Measurements from ENCODE around the gene HTRA1. TPM values are rescaled to one million over a fixed set of nuclear protein-coding genes. Genes with fewer than 3 reads are reported as not detected.

Gene HTRA1
- total and polyA plus RNA-seq, 10 of the 15 experiments (the other 5 are each of a cell fraction or from before 2014, with no cell fraction given) = 0.13 TPM; not detected in 9

DNA sequence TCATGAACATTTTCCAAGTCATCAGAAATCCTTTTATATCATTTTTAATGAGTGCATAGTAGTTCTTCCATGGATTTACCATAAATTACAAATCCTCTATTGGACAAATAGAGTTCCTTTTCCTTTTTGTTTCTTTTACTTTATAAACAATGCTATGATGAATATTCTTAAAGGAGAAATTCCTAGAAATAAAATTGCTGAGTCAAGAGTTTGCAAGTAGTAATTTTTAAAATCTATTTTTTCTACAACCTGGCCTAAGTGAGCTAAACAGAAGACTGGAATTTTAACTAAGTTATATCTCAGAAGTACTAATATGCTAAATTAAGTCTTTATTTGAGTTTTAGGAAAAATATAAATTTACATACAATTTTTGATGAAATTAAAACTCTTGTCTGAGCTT lies 48.0 kb upstream of the HTRA1 start:
- DNase-seq (ENCODE audit: low read depth, low spot score) = no peak
- Histone ChIP-seq H3K4me3 (no peak overlapping the region), H3K79me2 (ENCODE audit: control insufficient read depth, insufficient read depth, low read length) (no peaks in the 10 kb centered on the region), H3K27ac (ENCODE audit: control insufficient read depth, insufficient read depth) (no peak overlapping the region), H3K4me1 (ENCODE audit: control insufficient read depth, insufficient read depth, low read length) (no peaks in the 10 kb centered on the region), H3K36me3 (ENCODE audit: control insufficient read depth in 2 of 2, insufficient read depth in 2 of 2, low read length in 1 of 2) (no peaks in the 10 kb centered on the region), H2AFZ (ENCODE audit: control insufficient read depth, low read depth, low read length) (no peak overlapping the region), H3K9ac (ENCODE audit: control insufficient read depth, insufficient read depth, low read length) (no peak overlapping the region), H4K20me1 (ENCODE audit: control insufficient read depth, insufficient read depth) (no peaks in the 10 kb centered on the region), H3K9me3 (replicated peaks; ENCODE audit: control insufficient read depth, insufficient read depth, low read length) (no peaks in the 10 kb centered on the region), H3K4me2 (ENCODE audit: control insufficient read depth, insufficient read depth) (no peak overlapping the region), H3K27me3 (replicated peaks in 1 of 2; ENCODE audit: control insufficient read depth in 2 of 2, insufficient read depth in 2 of 2, low read length in 1 of 2) (no peaks in the 10 kb centered on the region)
- ChIA-PET POLR2A (no interaction called here), CTCF (interaction anchor here (1.1 to 2.5 kb wide), 3 partner anchors 21 to 115 kb away, joined by 3 to 12 read pairs (median 4); partner anchors contain the start of gene PLEKHA1), SMC1A (ENCODE audit: uncharacterized antibody, unreplicated experiment) (interaction anchor here (0.9 to 1.5 kb wide), 4 partner anchors 10 to 115 kb away, joined by 3 to 5 read pairs (median 3); no protein-coding TSS in a partner anchor), RAD21 (ENCODE audit: unreplicated experiment) (interaction anchor here (1.5 kb wide), 1 partner anchor 22 kb away, joined by 3 read pairs; no protein-coding TSS in a partner anchor)
- intact Hi-C loops (cut with micrococcal nuclease; ENCODE audit: unreplicated experiment) = no loop called here
- no peak for TF ChIP-seq TAF1 (IDR thresholded peaks at IDR 0.05; ENCODE audit: borderline replicate concordance, low read depth, low read length)
- TF ChIP-seq SMC3 (IDR thresholded peaks at IDR 0.05; ENCODE audit: borderline replicate concordance, low read length) = no peak
- no peak for TF ChIP-seq POLR2AphosphoS2 (IDR thresholded peaks at IDR 0.05; ENCODE audit: low read depth, low read length)
- no peak for TF ChIP-seq SMARCA5 (IDR thresholded peaks at IDR 0.05)
- TF ChIP-seq, protein P1, sequence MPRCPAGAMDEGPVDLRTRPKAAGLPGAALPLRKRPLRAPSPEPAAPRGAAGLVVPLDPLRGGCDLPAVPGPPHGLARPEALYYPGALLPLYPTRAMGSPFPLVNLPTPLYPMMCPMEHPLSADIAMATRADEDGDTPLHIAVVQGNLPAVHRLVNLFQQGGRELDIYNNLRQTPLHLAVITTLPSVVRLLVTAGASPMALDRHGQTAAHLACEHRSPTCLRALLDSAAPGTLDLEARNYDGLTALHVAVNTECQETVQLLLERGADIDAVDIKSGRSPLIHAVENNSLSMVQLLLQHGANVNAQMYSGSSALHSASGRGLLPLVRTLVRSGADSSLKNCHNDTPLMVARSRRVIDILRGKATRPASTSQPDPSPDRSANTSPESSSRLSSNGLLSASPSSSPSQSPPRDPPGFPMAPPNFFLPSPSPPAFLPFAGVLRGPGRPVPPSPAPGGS (IDR thresholded peaks at IDR 0.05; ENCODE audit: borderline replicate concordance, insufficient read depth, low read depth, low read length, poor library complexity, severe bottlenecking) = no peak
- TF ChIP-seq, protein P2, sequence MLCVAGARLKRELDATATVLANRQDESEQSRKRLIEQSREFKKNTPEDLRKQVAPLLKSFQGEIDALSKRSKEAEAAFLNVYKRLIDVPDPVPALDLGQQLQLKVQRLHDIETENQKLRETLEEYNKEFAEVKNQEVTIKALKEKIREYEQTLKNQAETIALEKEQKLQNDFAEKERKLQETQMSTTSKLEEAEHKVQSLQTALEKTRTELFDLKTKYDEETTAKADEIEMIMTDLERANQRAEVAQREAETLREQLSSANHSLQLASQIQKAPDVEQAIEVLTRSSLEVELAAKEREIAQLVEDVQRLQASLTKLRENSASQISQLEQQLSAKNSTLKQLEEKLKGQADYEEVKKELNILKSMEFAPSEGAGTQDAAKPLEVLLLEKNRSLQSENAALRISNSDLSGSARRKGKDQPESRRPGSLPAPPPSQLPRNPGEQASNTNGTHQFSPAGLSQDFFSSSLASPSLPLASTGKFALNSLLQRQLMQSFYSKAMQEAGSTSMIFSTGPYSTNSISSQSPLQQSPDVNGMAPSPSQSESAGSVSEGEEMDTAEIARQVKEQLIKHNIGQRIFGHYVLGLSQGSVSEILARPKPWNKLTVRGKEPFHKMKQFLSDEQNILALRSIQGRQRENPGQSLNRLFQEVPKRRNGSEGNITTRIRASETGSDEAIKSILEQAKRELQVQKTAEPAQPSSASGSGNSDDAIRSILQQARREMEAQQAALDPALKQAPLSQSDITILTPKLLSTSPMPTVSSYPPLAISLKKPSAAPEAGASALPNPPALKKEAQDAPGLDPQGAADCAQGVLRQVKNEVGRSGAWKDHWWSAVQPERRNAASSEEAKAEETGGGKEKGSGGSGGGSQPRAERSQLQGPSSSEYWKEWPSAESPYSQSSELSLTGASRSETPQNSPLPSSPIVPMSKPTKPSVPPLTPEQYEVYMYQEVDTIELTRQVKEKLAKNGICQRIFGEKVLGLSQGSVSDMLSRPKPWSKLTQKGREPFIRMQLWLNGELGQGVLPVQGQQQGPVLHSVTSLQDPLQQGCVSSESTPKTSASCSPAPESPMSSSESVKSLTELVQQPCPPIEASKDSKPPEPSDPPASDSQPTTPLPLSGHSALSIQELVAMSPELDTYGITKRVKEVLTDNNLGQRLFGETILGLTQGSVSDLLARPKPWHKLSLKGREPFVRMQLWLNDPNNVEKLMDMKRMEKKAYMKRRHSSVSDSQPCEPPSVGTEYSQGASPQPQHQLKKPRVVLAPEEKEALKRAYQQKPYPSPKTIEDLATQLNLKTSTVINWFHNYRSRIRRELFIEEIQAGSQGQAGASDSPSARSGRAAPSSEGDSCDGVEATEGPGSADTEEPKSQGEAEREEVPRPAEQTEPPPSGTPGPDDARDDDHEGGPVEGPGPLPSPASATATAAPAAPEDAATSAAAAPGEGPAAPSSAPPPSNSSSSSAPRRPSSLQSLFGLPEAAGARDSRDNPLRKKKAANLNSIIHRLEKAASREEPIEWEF (IDR thresholded peaks at IDR 0.05; ENCODE audit: insufficient replicate concordance, low read depth, low read length) = no peak
- TF ChIP-seq TCF7 (IDR thresholded peaks at IDR 0.05; ENCODE audit: borderline replicate concordance) = no peak
- no peak for TF ChIP-seq RUNX3 (IDR thresholded peaks at IDR 0.05; ENCODE audit: low read length)
- in situ Hi-C loops (cut with MboI) = no loop called here
- BruUV-seq (replicated peaks) = no TSS peak
- no peak for FAIRE-seq
- no peak for ATAC-seq

Data from GM12878 (cell line).